ENCODE results near the gene SMIM33. TPM values are rescaled to one million over a fixed set of nuclear protein-coding genes. Genes with fewer than 3 reads are reported as not detected.

The SMIM33 gene
- total RNA-seq, 1 experiment from 2014 or later = not detected

GRCh38 chr5:139462586-139463276, 8.1 kb upstream of the SMIM33 start, which contains the start of gene ECSCR:
ECSCR (minus strand) TSS chr5:139462743; CDS start chr5:139462670, 73 bp downstream.
- Histone ChIP-seq H3K4ac (ENCODE audit: low read depth, low read length) (no peak within 1 kb of the TSS), H3K79me1 (ENCODE audit: insufficient read depth, low read depth, low read length, poor library complexity, severe bottlenecking) (no peaks in the 10 kb centered on the region), H4K91ac (ENCODE audit: insufficient read length, low read depth, low read length) (no peak within 1 kb of the TSS), H3K23ac (ENCODE audit: insufficient read length, low read depth, low read length) (no peak within 1 kb of the TSS), H4K20me1 (ENCODE audit: control insufficient read depth, insufficient read depth, insufficient read length) (no peaks in the 10 kb centered on the region), H3K23me2 (ENCODE audit: insufficient read length, low read depth, low read length, poor library complexity, severe bottlenecking) (no peaks in the 10 kb centered on the region), H3K27ac (ENCODE audit: insufficient read length, low read depth, low read length) (no peak within 1 kb of the TSS), H2BK120ac (ENCODE audit: low read depth, low read length, poor library complexity, severe bottlenecking) (no peak within 1 kb of the TSS), H2AK5ac (ENCODE audit: insufficient read length, low read length) (no peak within 1 kb of the TSS), H3K4me1 (ENCODE audit: insufficient read depth, low read length) (peaks cover 18% of the 10 kb centered on the region; the same call in 1 of the 2 replicates), H2AFZ (ENCODE audit: low read length) (no peak within 1 kb of the TSS), H4K8ac (replicated peaks; ENCODE audit: insufficient read length, low read depth, low read length) (no peak within 1 kb of the TSS), H3K56ac (ENCODE audit: insufficient read length, low read depth, low read length) (no peak within 1 kb of the TSS), H3K18ac (ENCODE audit: insufficient read length, low read depth, low read length) (no peak within 1 kb of the TSS), H2BK5ac (ENCODE audit: insufficient read length, low read length) (no peak within 1 kb of the TSS), H3K4me2 (ENCODE audit: insufficient read depth, insufficient read length, low read length) (no peak within 1 kb of the TSS), H3K79me2 (ENCODE audit: insufficient read depth, low read length) (no peaks in the 10 kb centered on the region), H3K9ac (ENCODE audit: extremely low read depth, insufficient read length, low read length) (no peak within 1 kb of the TSS), H2BK20ac (ENCODE audit: low read depth, low read length, poor library complexity, severe bottlenecking) (no peak within 1 kb of the TSS), H2BK12ac (ENCODE audit: insufficient read length, low read depth, low read length) (no peak within 1 kb of the TSS), H3K9me3 (ENCODE audit: control insufficient read depth, low read depth, low read length) (no peaks in the 10 kb centered on the region), H3K27me3 (ENCODE audit: insufficient read depth, low read length) (no peaks in the 10 kb centered on the region), H4K5ac (ENCODE audit: insufficient read length, low read depth, low read length) (no peak within 1 kb of the TSS), H2BK15ac (ENCODE audit: low read depth, low read length) (no peak within 1 kb of the TSS), H3K14ac (ENCODE audit: insufficient read depth, low read length) (peak within 1 kb of the TSS; percentile 69; the same call in 1 of the 2 replicates), H3T11ph (ENCODE audit: low read length) (no peak within 1 kb of the TSS)
- DNase-seq = peak; percentile 49
- Mint-ChIP-seq H3K27me3 (ENCODE audit: low read depth) (no peaks in the 10 kb centered on the region; the same call in 1 of the 2 replicates), H3K4me3 (peak within 1 kb of the TSS in 1 of 2 experiments; percentile 62; a peak in 2 of 5 replicates), H3K36me3 (ENCODE audit: insufficient read depth in 1 of 3, low read depth in 3 of 3) (no peaks in the 10 kb centered on the region), H3K4me1 (peaks cover 29 to 38% of the 10 kb centered on the region in 2 experiments), H3K27ac (peak within 1 kb of the TSS; percentile 29 to 92 (median 35); a peak in 4 of 7 replicates), H3K9me3 (no peaks in the 10 kb centered on the region; a peak in 1 of 5 replicates)
- WGBS (ENCODE audit: extremely low coverage, insufficient read length, low lambda C conversion rate) = no CpG with 5 or more reads among the region's 10 CpGs
- no peak for TF ChIP-seq CTCF (conservative IDR thresholded peaks at IDR 0.05)
